ENCODE data around the gene INPP4A. TPM values are rescaled to one million over a fixed set of nuclear protein-coding genes. Genes with fewer than 3 reads are reported as not detected.

The INPP4A gene
- polyA plus RNA-seq, 1 of the 3 experiments (the other 2 are of a cell fraction): 15.0 TPM

DNA sequence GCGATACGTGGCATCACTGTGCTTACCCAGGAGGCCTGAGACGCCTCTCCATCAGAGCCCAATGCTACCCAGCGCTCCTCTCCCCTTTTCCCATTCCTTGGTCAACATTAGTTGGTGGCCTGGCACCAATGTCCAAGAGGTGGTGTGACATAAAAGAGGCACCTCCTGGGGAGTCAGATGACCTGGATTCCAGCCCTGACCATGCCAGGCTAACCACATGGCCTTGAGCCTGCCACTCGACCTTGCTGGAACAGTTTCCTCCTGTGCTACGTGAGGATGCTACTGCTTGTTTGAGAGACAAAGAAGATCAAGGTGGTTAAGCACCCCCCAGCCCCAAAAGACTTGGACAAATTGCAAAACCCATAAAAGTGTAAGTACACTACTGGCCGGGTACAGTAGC is 76.6 kb downstream of the INPP4A start:
- no peak for DNase-seq
- Histone ChIP-seq H3K27me3 (ENCODE audit: insufficient read depth) (no peaks in the 10 kb centered on the region), H3K4me3 (ENCODE audit: low read depth in 2 of 2, low read length in 1 of 2) (no peak overlapping the region), H3K9me2 (no peaks in the 10 kb centered on the region), H3K27ac (ENCODE audit: low read depth in 2 of 2, low read length in 1 of 2) (no peak overlapping the region), H3K4me2 (no peak overlapping the region), H4K20me1 (ENCODE audit: insufficient read depth) (no peaks in the 10 kb centered on the region), H3F3A (replicated peaks; ENCODE audit: insufficient read depth) (no peaks in the 10 kb centered on the region), H2AFZ (ENCODE audit: low read depth) (no peak overlapping the region), H3K9ac (no peak overlapping the region), H3K79me2 (ENCODE audit: insufficient read depth) (peaks cover 9% of the 10 kb centered on the region; the same call in 1 of the 2 replicates), H3K9me3 (no peaks in the 10 kb centered on the region), H3K4me1 (ENCODE audit: control insufficient read depth in 1 of 2, insufficient read depth in 2 of 2, low read depth in 1 of 2, low read length in 1 of 2) (peaks cover 7 to 14% of the 10 kb centered on the region in 2 experiments; a peak in 3 of 4 replicates), H3K36me3 (replicated peaks in 1 of 2; ENCODE audit: control insufficient read depth in 1 of 2, insufficient read depth in 2 of 2, low read length in 1 of 2) (peaks cover 3 to 5% of the 10 kb centered on the region in 2 experiments)
- WGBS (ENCODE audit: low lambda C conversion rate): 94% methylated on average over 7 of the region's 7 CpGs
- POLR2A ChIA-PET: no interaction called here
- TF ChIP-seq, protein P1, sequence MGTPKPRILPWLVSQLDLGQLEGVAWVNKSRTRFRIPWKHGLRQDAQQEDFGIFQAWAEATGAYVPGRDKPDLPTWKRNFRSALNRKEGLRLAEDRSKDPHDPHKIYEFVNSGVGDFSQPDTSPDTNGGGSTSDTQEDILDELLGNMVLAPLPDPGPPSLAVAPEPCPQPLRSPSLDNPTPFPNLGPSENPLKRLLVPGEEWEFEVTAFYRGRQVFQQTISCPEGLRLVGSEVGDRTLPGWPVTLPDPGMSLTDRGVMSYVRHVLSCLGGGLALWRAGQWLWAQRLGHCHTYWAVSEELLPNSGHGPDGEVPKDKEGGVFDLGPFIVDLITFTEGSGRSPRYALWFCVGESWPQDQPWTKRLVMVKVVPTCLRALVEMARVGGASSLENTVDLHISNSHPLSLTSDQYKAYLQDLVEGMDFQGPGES (IDR thresholded peaks at IDR 0.05; ENCODE audit: low read depth, low read length): no peak
- TF ChIP-seq RCOR1 (IDR thresholded peaks at IDR 0.05; ENCODE audit: low read length): no peak
- CTCF ChIA-PET: no interaction called here

DNA sequence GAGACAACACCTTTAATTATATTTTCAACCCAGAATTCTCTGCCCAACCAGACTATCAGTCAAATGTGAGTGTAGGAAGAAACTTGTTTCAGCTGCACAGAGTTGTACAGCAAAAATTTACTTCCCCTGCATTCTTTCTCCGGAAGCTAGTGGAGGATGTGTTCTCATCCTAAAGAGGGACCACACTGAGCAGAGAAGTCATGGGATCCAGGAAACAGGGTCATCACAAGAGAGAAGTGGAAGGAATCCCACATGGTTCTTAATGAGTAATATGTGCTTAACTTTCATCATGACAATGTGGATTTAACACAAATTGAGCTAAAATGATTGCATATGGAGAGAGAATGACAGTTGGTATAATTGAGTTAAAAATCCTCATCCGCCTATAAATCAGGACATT is 78.2 kb downstream of the INPP4A start:
- no peaks in the 10 kb centered on the region for H3K9me2 ChIP-seq
- no peaks in the 10 kb centered on the region for H3K9me3 ChIP-seq
- peaks cover under 1 to 9% of the 10 kb centered on the region in 2 experiments; a peak in 3 of 4 replicates for H3K4me1 ChIP-seq (ENCODE audit: control insufficient read depth in 1 of 2, insufficient read depth in 2 of 2, low read depth in 1 of 2, low read length in 1 of 2)
- TF ChIP-seq, protein P1 (IDR thresholded peaks at IDR 0.05; ENCODE audit: low read depth, low read length): no peak
- TF ChIP-seq SIN3A (IDR thresholded peaks at IDR 0.05; ENCODE audit: borderline replicate concordance, low read depth, low read length) (no peak), NRF1 (IDR thresholded peaks at IDR 0.05; ENCODE audit: low read depth, low read length) (no peak), EP300 (IDR thresholded peaks at IDR 0.05; ENCODE audit: borderline replicate concordance in 1 of 2, low read depth in 1 of 2, low read length in 1 of 2) (no peak)
- TF ChIP-seq, protein P2, sequence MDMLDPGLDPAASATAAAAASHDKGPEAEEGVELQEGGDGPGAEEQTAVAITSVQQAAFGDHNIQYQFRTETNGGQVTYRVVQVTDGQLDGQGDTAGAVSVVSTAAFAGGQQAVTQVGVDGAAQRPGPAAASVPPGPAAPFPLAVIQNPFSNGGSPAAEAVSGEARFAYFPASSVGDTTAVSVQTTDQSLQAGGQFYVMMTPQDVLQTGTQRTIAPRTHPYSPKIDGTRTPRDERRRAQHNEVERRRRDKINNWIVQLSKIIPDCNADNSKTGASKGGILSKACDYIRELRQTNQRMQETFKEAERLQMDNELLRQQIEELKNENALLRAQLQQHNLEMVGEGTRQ (IDR thresholded peaks at IDR 0.05; ENCODE audit: borderline replicate concordance, low read depth, low read length): no peak
- TF ChIP-seq, protein P3, sequence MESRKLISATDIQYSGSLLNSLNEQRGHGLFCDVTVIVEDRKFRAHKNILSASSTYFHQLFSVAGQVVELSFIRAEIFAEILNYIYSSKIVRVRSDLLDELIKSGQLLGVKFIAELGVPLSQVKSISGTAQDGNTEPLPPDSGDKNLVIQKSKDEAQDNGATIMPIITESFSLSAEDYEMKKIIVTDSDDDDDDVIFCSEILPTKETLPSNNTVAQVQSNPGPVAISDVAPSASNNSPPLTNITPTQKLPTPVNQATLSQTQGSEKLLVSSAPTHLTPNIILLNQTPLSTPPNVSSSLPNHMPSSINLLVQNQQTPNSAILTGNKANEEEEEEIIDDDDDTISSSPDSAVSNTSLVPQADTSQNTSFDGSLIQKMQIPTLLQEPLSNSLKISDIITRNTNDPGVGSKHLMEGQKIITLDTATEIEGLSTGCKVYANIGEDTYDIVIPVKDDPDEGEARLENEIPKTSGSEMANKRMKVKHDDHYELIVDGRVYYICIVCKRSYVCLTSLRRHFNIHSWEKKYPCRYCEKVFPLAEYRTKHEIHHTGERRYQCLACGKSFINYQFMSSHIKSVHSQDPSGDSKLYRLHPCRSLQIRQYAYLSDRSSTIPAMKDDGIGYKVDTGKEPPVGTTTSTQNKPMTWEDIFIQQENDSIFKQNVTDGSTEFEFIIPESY (IDR thresholded peaks at IDR 0.05; ENCODE audit: borderline replicate concordance, low read depth): no peak
- H3K36me3 ChIP-seq (replicated peaks in 1 of 2; ENCODE audit: control insufficient read depth in 1 of 2, insufficient read depth in 2 of 2, low read length in 1 of 2): peaks cover 3 to 10% of the 10 kb centered on the region in 2 experiments
- 95% methylated on average over 2 of the region's 2 CpGs for WGBS (ENCODE audit: low lambda C conversion rate)
- no peak for DNase-seq
- H4K20me1 ChIP-seq (ENCODE audit: insufficient read depth): no peaks in the 10 kb centered on the region
- POLR2A ChIA-PET: no interaction called here
- H3K79me2 ChIP-seq (ENCODE audit: insufficient read depth): peaks cover 4% of the 10 kb centered on the region; the same call in 1 of the 2 replicates
- H3K27ac ChIP-seq (ENCODE audit: low read depth in 2 of 2, low read length in 1 of 2): no peak overlapping the region
- no peak overlapping the region for H3K4me2 ChIP-seq
- H3F3A ChIP-seq (replicated peaks; ENCODE audit: insufficient read depth): no peaks in the 10 kb centered on the region
- no peak overlapping the region for H2AFZ ChIP-seq (ENCODE audit: low read depth)
- no peak overlapping the region for H3K4me3 ChIP-seq (ENCODE audit: low read depth in 2 of 2, low read length in 1 of 2)
- CTCF ChIA-PET: interaction anchor here (1.0 kb wide), 1 partner anchor 8 kb away, joined by 4 read pairs; no protein-coding TSS in a partner anchor
- no peak overlapping the region for H3K9ac ChIP-seq
- no peaks in the 10 kb centered on the region for H3K27me3 ChIP-seq (ENCODE audit: insufficient read depth)

All from SK-N-SH (cell line).